GM12875 (cell line): ENCODE data around the gene CDH5.

Experiments
- H3K4me3 ChIP-seq: one replicate; pipeline ENCODE4 v1.5.1; 2011; ENCODE audit warnings: low read depth, low read length, control low read depth
- CTCF ChIP-seq: IDR thresholded peaks from 2 replicates; pipeline ENCODE4 v1.5.1; 2011; ENCODE audit warnings: low read depth, mild to moderate bottlenecking, control low read depth, inconsistent platforms, low read length, moderate library complexity, borderline replicate concordance; ENCODE audit not compliant: insufficient read depth

CDH5 gene

GRCh38 chr16:66386629-66387622 is 20.4 kb downstream of the CDH5 start:
- no peak overlapping the region for H3K4me3 ChIP-seq
- no peak for TF ChIP-seq CTCF

DNA sequence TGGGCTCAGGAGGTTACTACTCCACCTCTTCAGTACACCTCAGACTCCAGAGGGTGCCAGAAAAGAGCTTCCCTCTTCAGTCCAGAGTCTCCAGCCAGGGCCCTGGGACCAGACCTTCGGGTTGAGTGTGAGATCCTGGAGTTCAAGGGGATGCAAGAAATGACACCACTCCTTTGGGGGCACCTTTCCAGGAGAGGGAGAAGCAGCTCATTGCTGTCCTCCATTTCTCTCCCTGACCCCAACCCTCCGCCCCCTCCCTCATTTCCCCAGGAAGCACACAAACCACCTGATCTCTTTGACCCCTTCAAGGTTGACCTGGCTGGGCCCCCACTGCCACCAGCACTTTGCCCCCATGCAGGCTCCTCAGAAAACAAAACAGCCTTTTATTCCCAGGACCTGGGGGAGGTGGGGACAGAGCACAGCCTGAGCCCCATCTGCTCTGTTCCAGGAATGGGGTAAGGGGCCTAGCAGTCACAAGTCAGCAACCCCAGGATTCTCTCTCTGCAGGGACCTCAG is 21.4 kb downstream of the CDH5 start:
- TF ChIP-seq CTCF: no peak
- no peak overlapping the region for H3K4me3 ChIP-seq

GRCh38 chr16:66388350-66389139 is 22.1 kb downstream of the CDH5 start:
- TF ChIP-seq CTCF: no peak
- no peak overlapping the region for H3K4me3 ChIP-seq

- no peak for TF ChIP-seq CTCF
- no peak overlapping the region for H3K4me3 ChIP-seq
These were observed 23.0 kb downstream of the CDH5 start for GRCh38 chr16:66389256-66390176.

- no peak for TF ChIP-seq CTCF
These were observed 24.0 kb downstream of the CDH5 start for GRCh38 chr16:66390346-66391108.

More at GRCh38 chr16:66390346-66391108, 24.0 kb downstream of the CDH5 start:
- H3K4me3 ChIP-seq: no peak overlapping the region
